ENCODE measurements around the gene DOLK. TPM values are rescaled to one million over a fixed set of nuclear protein-coding genes. Genes with fewer than 3 reads are reported as not detected.

The DOLK gene
- total RNA-seq, 1 donor = 14.0 TPM

DNA sequence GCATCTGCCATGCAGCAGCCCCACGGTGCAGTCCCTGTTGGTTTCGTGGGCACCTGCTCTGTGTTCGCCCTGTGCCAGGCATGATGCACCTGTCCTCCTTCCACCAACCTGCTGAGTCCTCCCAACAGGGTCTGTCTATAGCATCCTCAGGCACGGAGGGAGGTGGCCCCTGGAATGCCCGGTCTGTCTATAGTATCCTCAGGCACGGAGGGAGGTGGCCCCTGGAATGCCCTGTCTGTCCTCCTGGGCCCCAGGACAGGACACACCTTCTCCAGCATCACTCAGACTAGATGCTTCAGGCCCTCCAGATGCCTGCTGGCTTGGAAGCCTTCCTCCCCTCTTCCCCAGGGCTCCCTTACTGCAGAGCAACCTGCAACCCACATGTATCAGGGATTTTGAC is 36.5 kb downstream of the DOLK start:
- DNase-seq (ENCODE audit: low read depth in 2 of 3, low spot score in 2 of 3) = no peak

DNA sequence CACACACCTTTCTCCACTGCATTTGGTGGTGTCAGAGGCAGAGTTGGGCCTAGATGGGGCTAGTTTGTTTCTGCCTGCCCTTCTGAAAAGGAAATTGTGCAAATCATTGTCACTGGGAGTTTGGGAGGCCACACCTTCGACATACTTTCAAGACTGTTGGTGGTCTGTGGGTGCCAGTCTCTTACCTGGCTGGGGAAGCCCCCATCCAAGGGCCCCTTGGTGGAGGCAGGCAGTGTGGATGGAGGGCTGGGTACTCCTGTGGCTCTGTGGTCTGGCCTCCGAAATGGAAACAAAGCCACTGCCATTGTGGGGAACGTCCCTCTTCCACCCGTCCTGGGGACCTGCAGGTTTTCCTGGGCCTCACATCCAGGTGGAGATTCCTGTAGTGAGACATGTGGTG is 37.5 kb downstream of the DOLK start:
- no peak for DNase-seq (ENCODE audit: low read depth in 2 of 3, low spot score in 2 of 3)

DNA sequence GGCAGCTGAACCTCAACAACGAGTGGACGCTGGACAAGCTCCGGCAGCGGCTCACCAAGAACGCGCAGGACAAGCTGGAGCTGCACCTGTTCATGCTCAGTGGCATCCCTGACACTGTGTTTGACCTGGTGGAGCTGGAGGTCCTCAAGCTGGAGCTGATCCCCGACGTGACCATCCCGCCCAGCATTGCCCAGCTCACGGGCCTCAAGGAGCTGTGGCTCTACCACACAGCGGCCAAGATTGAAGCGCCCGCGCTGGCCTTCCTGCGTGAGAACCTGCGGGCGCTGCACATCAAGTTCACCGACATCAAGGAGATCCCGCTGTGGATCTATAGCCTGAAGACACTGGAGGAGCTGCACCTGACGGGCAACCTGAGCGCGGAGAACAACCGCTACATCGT is 39.0 kb downstream of the DOLK start:
- DNase-seq (ENCODE audit: low read depth in 2 of 3, low spot score in 2 of 3) = no peak

DNA sequence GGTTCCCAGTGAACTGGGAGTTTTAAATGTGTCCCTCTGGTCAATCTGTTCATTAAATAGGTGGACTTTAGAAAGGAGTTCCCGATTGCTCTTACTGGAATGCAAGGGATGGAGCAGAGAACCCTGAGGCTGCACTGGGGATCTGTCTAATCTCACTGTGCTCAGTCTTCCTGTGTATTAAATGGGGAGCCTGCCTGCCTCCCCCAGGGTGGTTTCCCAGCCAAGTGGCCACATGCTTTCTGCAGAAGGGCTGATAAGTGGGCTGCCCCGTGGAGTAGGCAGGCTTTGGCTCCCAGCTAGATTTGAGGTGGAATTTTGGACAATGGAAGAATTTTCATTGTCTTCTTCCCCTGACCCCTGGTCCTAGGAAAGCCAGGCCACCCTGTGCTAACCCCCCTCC is 40.7 kb downstream of the DOLK start:
- DNase-seq (ENCODE audit: low read depth in 2 of 3, low spot score in 2 of 3) = no peak

DNA sequence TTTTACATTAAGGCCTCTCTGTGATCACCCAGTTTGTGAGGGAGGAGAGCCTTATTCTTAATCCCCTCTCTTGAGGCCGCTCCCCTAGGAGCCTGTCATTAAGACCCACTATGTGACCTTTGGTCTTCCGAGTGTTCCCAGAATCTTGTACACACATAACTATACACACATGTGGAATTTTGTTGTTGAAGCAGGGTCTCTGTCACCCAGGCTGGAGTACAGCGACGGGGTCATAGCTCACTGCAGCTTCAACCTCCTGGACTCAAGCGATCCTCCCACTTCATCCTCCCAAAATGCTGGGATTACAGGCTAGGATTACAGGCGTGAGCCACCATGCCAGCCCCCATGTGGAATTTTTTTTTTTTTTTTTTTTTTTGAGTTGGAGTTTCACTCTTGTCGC is 41.4 kb downstream of the DOLK start:
- no peak for DNase-seq (ENCODE audit: low read depth in 2 of 3, low spot score in 2 of 3)

DNA sequence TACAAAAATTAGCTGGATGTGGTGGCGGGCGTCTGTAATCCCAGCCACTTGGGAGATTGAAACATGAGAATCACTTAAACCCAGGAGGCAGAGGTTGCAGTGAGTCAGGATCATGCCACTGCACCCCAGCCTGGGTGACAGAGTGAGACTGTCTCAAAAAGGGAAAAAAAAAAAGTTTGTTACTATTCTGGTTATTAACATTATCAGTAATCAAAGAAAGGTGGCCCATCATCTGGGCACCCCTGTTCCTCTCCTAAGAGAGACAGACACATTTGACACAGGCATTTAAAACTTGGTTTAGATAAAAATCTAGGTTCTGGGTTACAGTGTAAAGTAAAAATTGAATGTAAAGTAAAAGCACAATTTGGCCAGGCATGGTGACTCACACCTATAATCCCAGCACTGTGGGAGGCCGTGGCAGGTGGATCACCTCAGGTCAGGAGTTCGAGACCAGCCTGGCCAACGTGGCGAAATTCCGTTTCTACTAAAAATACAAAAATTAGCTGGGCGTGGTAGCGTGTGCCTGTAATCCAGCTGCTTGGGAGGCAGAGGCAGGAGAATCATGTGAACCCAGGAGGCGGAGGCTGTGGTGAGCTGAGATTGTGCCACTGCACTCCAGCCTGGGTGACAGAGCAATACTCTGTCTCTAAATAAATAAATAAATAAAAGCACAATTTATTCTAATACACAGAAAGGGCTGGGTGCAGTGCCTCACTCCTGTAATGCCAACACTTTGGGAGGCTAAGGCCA is 43.4 kb downstream of the DOLK start:
- no peak for DNase-seq (ENCODE audit: low read depth in 2 of 3, low spot score in 2 of 3)

DNA sequence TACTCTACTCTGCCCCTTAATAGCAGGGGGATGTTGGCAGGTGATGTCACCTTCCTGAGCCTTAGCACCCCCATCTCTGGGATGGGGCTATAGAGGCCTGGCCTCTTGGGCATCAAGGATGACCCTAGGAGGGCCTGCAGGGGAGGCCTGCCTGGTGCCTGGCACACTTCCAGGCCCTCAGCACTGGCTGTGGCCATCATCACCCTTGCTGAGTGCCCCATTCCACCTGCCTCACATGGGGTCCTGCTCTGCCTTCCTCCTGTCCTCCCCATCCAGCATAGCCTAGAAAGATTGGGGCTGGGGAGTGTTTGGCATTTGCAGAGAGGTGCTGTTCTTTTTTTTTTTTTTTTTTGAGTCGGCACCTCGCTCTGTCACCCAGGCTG is 44.3 kb downstream of the DOLK start:
- DNase-seq (ENCODE audit: low read depth in 2 of 3, low spot score in 2 of 3) = no peak

DNA sequence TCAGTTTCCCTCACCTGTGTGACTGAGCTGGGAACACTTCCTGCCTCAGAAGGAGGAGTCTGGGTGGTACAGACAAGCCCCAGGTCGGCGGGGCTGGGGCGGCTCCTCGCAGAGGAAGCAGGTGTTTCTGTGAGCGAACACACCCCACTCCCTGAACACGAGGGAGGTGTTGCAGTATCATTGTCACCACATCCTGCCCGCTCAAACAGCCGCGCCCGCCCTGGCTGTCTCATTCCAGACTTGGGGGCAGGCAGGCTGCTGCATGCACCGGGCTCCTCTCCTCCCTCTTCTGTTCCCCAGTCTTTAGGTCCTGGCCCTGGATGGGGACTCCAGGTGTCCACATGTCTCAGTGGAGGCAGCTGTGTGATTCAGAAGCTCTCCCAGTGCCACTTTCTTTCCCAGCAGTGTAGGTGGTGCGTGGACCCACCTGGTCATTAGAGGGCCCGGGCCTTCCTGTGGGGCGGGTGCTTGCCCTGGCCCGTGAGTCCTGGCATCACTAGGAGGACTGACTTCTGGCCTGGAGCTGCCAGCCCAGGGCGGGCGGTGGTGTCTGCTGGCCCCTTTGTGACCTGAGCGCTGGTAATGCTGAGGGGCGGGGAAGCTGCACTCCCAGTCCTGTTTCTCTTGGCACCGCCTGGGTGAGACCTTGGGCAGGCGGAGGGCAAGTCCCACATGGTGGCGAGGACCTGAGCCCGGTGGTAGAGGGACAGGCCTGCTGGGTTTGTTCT is 44.9 kb downstream of the DOLK start:
- DNase-seq (ENCODE audit: low read depth in 2 of 3, low spot score in 2 of 3) = peak; percentile 66 to 88 (median 81)

DNA sequence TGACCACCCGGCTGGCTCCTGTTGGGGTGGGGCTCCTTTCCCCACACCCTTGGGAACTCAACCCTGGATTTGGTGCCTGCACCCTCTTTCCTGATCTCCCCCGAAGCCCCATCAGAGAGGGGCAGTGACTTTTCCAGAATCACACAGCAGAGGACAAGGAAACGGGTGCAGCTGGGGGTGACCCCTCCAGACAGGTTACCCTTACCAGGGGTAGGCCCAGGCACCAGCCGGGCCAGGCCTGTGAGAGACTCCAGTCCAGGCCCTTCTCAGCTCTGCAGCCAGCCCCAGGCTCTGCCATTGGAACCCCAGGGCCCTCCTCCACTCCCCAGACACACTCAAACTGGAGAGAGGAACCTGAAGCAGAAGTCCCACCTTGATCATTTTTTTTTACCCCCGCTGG is 45.6 kb downstream of the DOLK start:
- peak in 1 of 3 donors; percentile 11 for DNase-seq (ENCODE audit: low read depth in 2 of 3, low spot score in 2 of 3)

DNA sequence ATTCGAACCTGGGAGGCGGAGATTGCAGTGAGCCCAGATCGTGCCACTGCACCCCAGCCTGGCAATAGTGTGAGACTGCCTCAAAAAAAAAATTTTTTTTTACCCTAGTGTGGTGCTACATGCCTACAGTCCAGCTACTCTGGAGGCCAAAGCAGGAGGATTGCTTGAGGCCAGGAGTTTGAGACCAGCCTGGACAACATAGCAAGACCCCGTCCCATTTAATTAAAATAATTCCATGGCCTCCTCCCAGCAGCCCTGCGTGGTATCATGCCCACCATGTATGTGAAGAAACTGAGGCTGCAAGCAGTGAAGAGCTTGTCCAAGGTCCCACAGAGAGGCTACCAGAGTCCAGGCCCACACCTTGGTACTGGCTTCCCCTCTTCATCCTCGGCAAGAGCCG is 46.0 kb downstream of the DOLK start:
- no peak for DNase-seq (ENCODE audit: low read depth in 2 of 3, low spot score in 2 of 3)

DNA sequence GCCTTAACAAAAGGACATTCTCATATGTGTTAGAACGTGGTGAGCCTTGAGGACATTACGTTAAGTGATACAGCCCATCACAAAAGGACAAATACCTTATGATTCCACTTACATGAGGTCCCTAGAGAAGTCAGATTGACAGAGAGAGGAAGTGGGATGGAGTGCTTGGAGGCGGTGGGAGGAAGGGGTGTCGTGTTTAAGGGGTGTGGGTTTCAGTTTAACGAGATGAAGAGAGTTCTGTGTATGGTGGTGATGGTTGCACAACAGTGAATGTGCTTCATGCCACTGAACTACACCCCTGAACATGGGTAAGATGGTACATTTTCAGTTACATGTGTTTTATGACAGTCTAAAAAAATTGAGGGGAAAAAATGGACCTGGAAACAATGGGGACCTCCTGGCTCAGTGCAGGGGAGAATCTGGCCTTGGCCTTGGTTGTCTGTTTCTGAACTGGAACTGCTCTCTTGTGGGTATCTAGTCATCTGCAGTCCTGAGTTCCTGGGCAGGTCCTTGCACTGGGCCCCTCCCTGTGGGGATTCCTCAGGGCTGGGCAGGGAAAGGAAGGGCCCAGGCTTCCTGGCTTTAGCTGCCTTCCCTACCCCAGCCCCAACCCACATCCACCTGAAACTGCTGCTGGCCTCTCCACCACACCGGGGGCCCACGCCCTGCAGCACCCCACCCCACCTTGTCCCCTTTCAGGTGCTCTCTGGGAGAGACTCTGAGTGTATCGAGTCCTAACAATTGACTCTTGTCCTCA is 47.7 kb downstream of the DOLK start:
- peak in 1 of 3 donors; percentile 44 for DNase-seq (ENCODE audit: low read depth in 2 of 3, low spot score in 2 of 3)

DNA sequence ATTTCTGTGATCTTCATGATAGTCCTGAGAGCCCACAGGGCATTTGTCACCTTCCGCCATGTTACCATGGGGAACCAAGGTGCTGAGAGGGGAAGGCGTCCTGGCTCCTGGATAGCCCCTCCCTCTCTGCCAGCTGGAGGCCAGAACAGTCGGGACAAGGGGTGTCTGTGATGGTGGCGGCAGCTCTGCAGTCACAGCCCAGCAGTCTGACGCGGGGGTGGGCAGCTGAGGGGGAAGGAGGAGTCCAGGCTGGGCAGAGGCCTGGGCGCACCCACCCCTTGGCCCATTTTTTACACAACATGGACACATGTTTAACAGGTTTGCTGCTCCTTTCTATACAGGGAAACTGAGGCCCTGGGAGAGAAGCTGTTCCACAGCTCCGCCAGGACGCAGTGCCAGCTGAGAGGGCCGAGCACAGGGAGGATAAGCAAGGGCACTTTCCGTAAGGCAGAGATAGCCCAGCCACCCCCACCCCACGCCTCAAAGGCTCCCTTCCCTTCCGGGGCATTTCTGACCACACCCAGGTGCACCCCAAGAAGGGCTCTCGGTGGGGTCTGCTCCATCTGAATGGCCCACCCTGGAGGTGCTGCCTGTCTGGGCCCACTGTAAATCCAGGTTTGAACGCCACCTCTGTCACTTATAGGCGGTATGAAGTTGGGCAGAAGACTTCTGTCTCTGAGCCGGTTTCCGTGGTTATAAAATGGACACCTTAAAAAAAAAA is 48.4 kb downstream of the DOLK start:
- DNase-seq (ENCODE audit: low read depth in 2 of 3, low spot score in 2 of 3) = no peak

DNA sequence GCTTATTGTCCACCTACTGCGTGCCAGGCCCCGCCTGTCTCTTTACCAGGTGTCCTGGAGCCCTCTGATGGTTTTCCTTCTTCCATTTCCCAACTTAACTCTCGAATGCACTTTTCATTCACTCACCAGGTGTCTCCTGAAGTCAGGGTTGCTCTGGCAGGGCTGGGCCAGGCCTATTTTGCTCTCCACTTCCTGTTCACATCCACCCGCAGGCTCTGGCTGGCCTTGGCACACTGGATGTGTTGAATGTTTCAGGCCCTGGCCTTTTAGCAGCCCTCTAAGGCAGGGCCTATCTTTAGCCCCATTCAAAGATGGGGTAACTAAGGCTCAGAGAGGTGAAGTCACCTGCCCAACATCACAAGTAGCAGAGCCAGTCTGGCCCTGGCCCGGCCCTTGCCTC is 49.0 kb downstream of the DOLK start:
- DNase-seq (ENCODE audit: low read depth in 2 of 3, low spot score in 2 of 3) = no peak

DNA sequence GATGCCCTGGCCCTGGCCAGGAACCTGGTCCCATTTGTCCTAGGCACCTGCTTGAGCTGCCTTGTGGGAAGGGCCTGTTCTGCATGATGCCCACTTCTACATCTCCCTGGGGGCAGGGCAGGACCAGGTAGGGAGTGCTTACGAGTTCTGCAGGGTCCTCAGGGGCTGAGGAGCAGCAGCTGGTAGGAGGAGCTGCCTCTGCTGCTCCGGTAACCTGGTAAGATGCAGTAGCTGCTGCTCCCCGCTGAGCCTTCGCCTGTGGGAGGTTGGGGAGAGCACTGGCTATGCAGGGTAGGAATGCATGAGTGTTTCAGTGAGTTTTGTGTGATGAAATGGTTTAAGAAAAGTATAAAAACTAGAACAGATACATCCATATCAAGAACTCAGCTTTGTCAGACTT is 51.8 kb downstream of the DOLK start:
- no peak for DNase-seq (ENCODE audit: low read depth in 2 of 3, low spot score in 2 of 3)

Other genes with a start within 250 kb of the DOLK start
- 22.4 TPM for gene PKN3, start 245.1 kb downstream of the DOLK start, total RNA-seq
- 73.0 TPM for gene ZDHHC12, start 223.5 kb downstream of the DOLK start, total RNA-seq
- 73.2 TPM for gene ZER1, start 175.7 kb downstream of the DOLK start, total RNA-seq
- gene TBC1D13, start 160.3 kb downstream of the DOLK start, total RNA-seq = 21.3 TPM
- 42.8 TPM for gene ENDOG, start 129.1 kb downstream of the DOLK start, total RNA-seq
- gene SPOUT1, start 117.8 kb downstream of the DOLK start, total RNA-seq = 63.6 TPM
- 12.1 TPM for gene KYAT1, start 65.7 kb downstream of the DOLK start, total RNA-seq
- gene LRRC8A, start 65.5 kb downstream of the DOLK start, total RNA-seq = 61.4 TPM
- gene PHYHD1, start 26.6 kb downstream of the DOLK start, total RNA-seq = 3.2 TPM
- gene NUP188, start 96 bp upstream of the DOLK start, total RNA-seq = 54.9 TPM
- gene SH3GLB2, start 80.7 kb upstream of the DOLK start, total RNA-seq = 49.0 TPM
- gene MIGA2, start 89.0 kb upstream of the DOLK start, total RNA-seq = 49.0 TPM
- gene DOLPP1, start 133.5 kb upstream of the DOLK start, total RNA-seq = 15.3 TPM
- gene CRAT, start 163.2 kb upstream of the DOLK start, total RNA-seq = 46.9 TPM
- 55.2 TPM for gene PTPA, start 163.8 kb upstream of the DOLK start, total RNA-seq
- gene IER5L, start 230.7 kb upstream of the DOLK start, total RNA-seq = 7.5 TPM